Activated CD4-positive, alpha-beta T cell treated with anti-CD3 and anti-CD28 coated beads, Interleukin-2, amount 50 U/mL, for 16 hours (primary cell): Measurements from ENCODE around the gene GRM1.

Source experiments
- DNase-seq: peaks from one replicate; pipeline ENCODE4 v3.0.0-alpha.2; 2020

GRM1 gene

GRCh38 chr6:146028851-146029572 lies at the start of gene GRM1:
Gene GRM1 (plus strand): TSS chr6:146029062. CDS start chr6:146029518, 456 bp downstream.
- DNase-seq, result no peak

GRCh38 chr6:146009338-146009737 lies 19.5 kb upstream of the GRM1 start:
- DNase-seq, result no peak

GRCh38 chr6:146014233-146014632 lies 14.6 kb upstream of the GRM1 start:
- DNase-seq, result no peak

- DNase-seq, result no peak
Measured at GRCh38 chr6:146017672-146018071, 11.2 kb upstream of the GRM1 start.

- no peak for DNase-seq
Measured at GRCh38 chr6:146026873-146027272, 2.0 kb upstream of the GRM1 start.

GRCh38 chr6:146027586-146028251 lies 1.1 kb upstream of the GRM1 start:
- DNase-seq, result no peak

- DNase-seq, result peak; percentile 20
Measured at GRCh38 chr6:146028252-146028795, 538 bp upstream of the GRM1 start.

GRCh38 chr6:146029573-146030184 lies 817 bp downstream of the GRM1 start:
- no peak for DNase-seq

GRCh38 chr6:146032387-146032786 lies 3.5 kb downstream of the GRM1 start:
- no peak for DNase-seq

- no peak for DNase-seq
Measured at GRCh38 chr6:146040360-146040759, 11.5 kb downstream of the GRM1 start.

GRCh38 chr6:146041282-146041681 lies 12.4 kb downstream of the GRM1 start:
- no peak for DNase-seq

- no peak for DNase-seq
Measured at GRCh38 chr6:146047371-146047770, 18.5 kb downstream of the GRM1 start.

GRCh38 chr6:146050168-146050567 lies 21.3 kb downstream of the GRM1 start:
- DNase-seq, result no peak

GRCh38 chr6:146056506-146056905 lies 27.6 kb downstream of the GRM1 start:
- DNase-seq, result no peak

GRCh38 chr6:146065690-146066089 lies 36.8 kb downstream of the GRM1 start:
- no peak for DNase-seq

GRCh38 chr6:146066506-146066905 lies 37.6 kb downstream of the GRM1 start:
- no peak for DNase-seq

- no peak for DNase-seq
Measured at GRCh38 chr6:146071781-146072180, 42.9 kb downstream of the GRM1 start.

- DNase-seq, result no peak
Measured at GRCh38 chr6:146077992-146078391, 49.1 kb downstream of the GRM1 start.

GRCh38 chr6:146087386-146087785 lies 58.5 kb downstream of the GRM1 start:
- DNase-seq, result no peak

GRCh38 chr6:146090474-146090873 lies 61.6 kb downstream of the GRM1 start:
- no peak for DNase-seq

GRCh38 chr6:146092961-146093686 lies 64.3 kb downstream of the GRM1 start:
- DNase-seq, result no peak

GRCh38 chr6:146095481-146095880 lies 66.6 kb downstream of the GRM1 start:
- no peak for DNase-seq

GRCh38 chr6:146097586-146097985 lies 68.7 kb downstream of the GRM1 start:
- DNase-seq, result no peak
